Lower leg skin (tissue), 4 donors: ENCODE measurements around the gene LZTFL1. TPM values are rescaled to one million over a fixed set of nuclear protein-coding genes. Genes with fewer than 3 reads are reported as not detected.

Experiments used
- DNase-seq, 2 donors: peaks; one replicate each; pipeline ENCODE4 v3.0.0-alpha.2; 2019; ENCODE audit warnings: low spot score in 2 of 2
- H3K4me3 ChIP-seq: fragments of 200-600 bp; sonication (generic); 2 replicates; pipeline ENCODE4 v1.5.1; 2017; ENCODE audit warnings: mild to moderate bottlenecking, low read depth; ENCODE audit not compliant: poor library complexity, severe bottlenecking
- CTCF ChIP-seq, 3 donors: fragments of 450-650 bp; IDR thresholded peaks; one replicate each; pipeline ENCODE4 v1.5.1; 2016; ENCODE audit warnings: antibody characterized with exemption in 3 of 3, mild to moderate bottlenecking in 3 of 3, moderate library complexity in 2 of 3
- POLR2A ChIP-seq, 2 donors: fragments of 450-650 bp; IDR thresholded peaks; one replicate each; pipeline ENCODE4 v1.6.1; 2016 to 2017; ENCODE audit warnings: antibody characterized with exemption in 2 of 2, mild to moderate bottlenecking in 1 of 2, moderate library complexity in 1 of 2
- WGBS, 2 donors: methylation state at CpG; one replicate each; pipeline ENCODE4 v1.1.5; 2018; 5-methylcytosine and 5-hydroxymethylcytosine counted together
- intact Hi-C: fragments of 100-400 bp; cut with DNase I; formaldehyde crosslinking; loops from one replicate; pipeline ENCODE4 v1.15.0; 2023; ENCODE audit warnings: low total_unique reads
- total RNA-seq, 4 donors: library from RNA; depleted of rRNA; stranded (reverse); fragments of >200 nt; gene quantifications; one replicate each; pipeline ENCODE4 v1.1.0, GENCODE V29; 2016

LZTFL1 gene
- total RNA-seq, 4 donors from 2014 or later, result 15.2 to 24.1 (median 18.5) TPM

GRCh38 chr3:45786801-45787495, 55.0 kb downstream of the LZTFL1 start:
- no peak overlapping the region for H3K4me3 ChIP-seq
- WGBS, 2 donors, result 79 to 81% methylated on average over 4 of the region's 4 CpGs
- TF ChIP-seq POLR2A (IDR thresholded peaks at IDR 0.05) (no peak), CTCF (IDR thresholded peaks at IDR 0.05) (no peak)
- DNase-seq, result peak in 1 of 2 donors; percentile 58
- intact Hi-C loops, result no loop called here

- intact Hi-C loops, result no loop called here
- 79 to 86% methylated on average over 3 of the region's 3 CpGs for WGBS, 2 donors
- peak in 1 of 2 donors; percentile 67 for DNase-seq
- no peak for TF ChIP-seq POLR2A (IDR thresholded peaks at IDR 0.05)
- no peak for TF ChIP-seq CTCF (IDR thresholded peaks at IDR 0.05)
- no peak overlapping the region for H3K4me3 ChIP-seq
Measured at GRCh38 chr3:45785605-45786150, 56.2 kb downstream of the LZTFL1 start.

GRCh38 chr3:45783667-45784066, 58.3 kb downstream of the LZTFL1 start:
- DNase-seq, result peak in 1 of 2 donors; percentile 37
- no peak overlapping the region for H3K4me3 ChIP-seq
- 91 to 98% methylated on average over 3 of the region's 3 CpGs for WGBS, 2 donors
- intact Hi-C loops, result no loop called here
- TF ChIP-seq POLR2A (IDR thresholded peaks at IDR 0.05) (no peak), CTCF (IDR thresholded peaks at IDR 0.05) (no peak)

GRCh38 chr3:45782381-45782780, 59.5 kb downstream of the LZTFL1 start:
- no peak for DNase-seq
- intact Hi-C loops, result no loop called here
- H3K4me3 ChIP-seq, result no peak overlapping the region
- TF ChIP-seq POLR2A (IDR thresholded peaks at IDR 0.05) (no peak), CTCF (IDR thresholded peaks at IDR 0.05) (no peak)
- 86 to 90% methylated on average over 3 of the region's 3 CpGs for WGBS, 2 donors

GRCh38 chr3:45781841-45782240, 60.1 kb downstream of the LZTFL1 start:
- DNase-seq, result peak in 1 of 2 donors; percentile 64
- no peak for TF ChIP-seq CTCF (IDR thresholded peaks at IDR 0.05)
- no peak for TF ChIP-seq POLR2A (IDR thresholded peaks at IDR 0.05)
- 84 to 91% methylated on average over 12 of the region's 12 CpGs for WGBS, 2 donors
- H3K4me3 ChIP-seq, result no peak overlapping the region
- intact Hi-C loops, result no loop called here
